H1 (cell line): ENCODE results near the gene CLEC2B.

Experiments used
- CBX5 ChIP-seq: fragments of 300-800, 300-1000 bp; sonication (generic); IDR thresholded peaks from 2 replicates; pipeline ENCODE4 v1.7.1; 2016; ENCODE audit warnings: antibody characterized with exemption, low read length, low read depth
- CEBPB ChIP-seq: IDR thresholded peaks from 2 replicates; pipeline ENCODE4 v1.6.1; 2012; ENCODE audit warnings: low read depth, low read length
- EZH2 ChIP-seq: fragments of 200-600 bp; sonication (generic); IDR thresholded peaks from 2 replicates; pipeline ENCODE4 v1.7.1; 2012; ENCODE audit warnings: low read depth, mild to moderate bottlenecking, moderate library complexity, low read length, inconsistent platforms; ENCODE audit not compliant: severe bottlenecking
- GABPA ChIP-seq: IDR thresholded peaks from 2 replicates; pipeline ENCODE4 v1.6.1; 2011; ENCODE audit warnings: mild to moderate bottlenecking, low read length, moderate library complexity, borderline replicate concordance; ENCODE audit not compliant: insufficient read depth
- NRF1 ChIP-seq: IDR thresholded peaks from 2 replicates; pipeline ENCODE4 v1.6.1; 2011; ENCODE audit warnings: mild to moderate bottlenecking, low read depth, low read length, improper control_type of control experiment
- POLR2A ChIP-seq, 2 experiments: IDR thresholded peaks; 1 replicate in 1 of 2; 2 replicates in 1 of 2; pipeline ENCODE4 v1.6.1; 2011; ENCODE audit warnings: low read depth in 2 of 2, low read length in 2 of 2, mild to moderate bottlenecking in 2 of 2; ENCODE audit errors: control extremely low read depth in 1 of 2
- POLR2AphosphoS5 ChIP-seq: IDR thresholded peaks from 2 replicates; pipeline ENCODE4 v1.6.1; 2011; ENCODE audit warnings: low read depth, low read length
- RAD21 ChIP-seq, 2 experiments: IDR thresholded peaks in 1 of 2; conservative IDR thresholded peaks in 1 of 2; 2 replicates each; pipeline ENCODE4 v1.6.1; 2011; ENCODE audit warnings: low read depth in 2 of 2, low read length in 2 of 2, improper control_type of control experiment in 1 of 2, inconsistent platforms in 1 of 2, mild to moderate bottlenecking in 1 of 2, moderate library complexity in 1 of 2
- SRF ChIP-seq: IDR thresholded peaks from 2 replicates; pipeline ENCODE4 v1.6.1; 2011; ENCODE audit warnings: mild to moderate bottlenecking, low read depth, low read length, moderate library complexity
- TAF1 ChIP-seq: IDR thresholded peaks from 2 replicates; pipeline ENCODE4 v1.6.1; 2011; ENCODE audit warnings: mild to moderate bottlenecking, low read depth, low read length
- TF ChIP-seq, protein P1 (sequence below), 3 experiments: IDR thresholded peaks; 1 replicate in 2 of 3; 2 replicates in 1 of 3; pipeline versions ENCODE4 v1.5.1 to v1.6.1; 2011; ENCODE audit warnings: low read length in 3 of 3, mild to moderate bottlenecking in 3 of 3, inconsistent platforms in 2 of 3, low read depth in 1 of 3, moderate library complexity in 1 of 3; ENCODE audit not compliant: insufficient read depth in 1 of 3; ENCODE audit errors: control extremely low read depth in 1 of 3

DNA sequence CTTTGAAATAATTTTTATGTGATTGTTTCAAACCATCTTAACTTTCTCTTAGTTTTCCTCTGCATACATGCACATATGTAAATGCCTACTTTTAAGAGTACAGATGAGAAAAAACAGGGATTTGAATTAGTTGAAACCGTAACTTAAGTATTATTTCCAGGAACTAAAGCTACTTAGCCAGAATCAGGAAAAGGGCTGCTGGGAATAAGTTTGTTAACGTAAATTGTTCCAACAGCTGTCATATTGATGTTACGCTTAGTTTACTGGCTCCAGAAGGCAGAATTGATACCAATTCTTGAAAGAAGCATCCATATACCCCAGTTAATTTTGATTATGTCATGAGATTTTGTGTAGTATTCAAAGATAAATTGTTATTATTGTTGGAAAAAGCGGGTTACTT is 59.8 kb downstream of the CLEC2B start:
- TF ChIP-seq NRF1, result no peak
- TF ChIP-seq POLR2AphosphoS5, result no peak
- TF ChIP-seq EZH2, result no peak
- TF ChIP-seq, protein P1, sequence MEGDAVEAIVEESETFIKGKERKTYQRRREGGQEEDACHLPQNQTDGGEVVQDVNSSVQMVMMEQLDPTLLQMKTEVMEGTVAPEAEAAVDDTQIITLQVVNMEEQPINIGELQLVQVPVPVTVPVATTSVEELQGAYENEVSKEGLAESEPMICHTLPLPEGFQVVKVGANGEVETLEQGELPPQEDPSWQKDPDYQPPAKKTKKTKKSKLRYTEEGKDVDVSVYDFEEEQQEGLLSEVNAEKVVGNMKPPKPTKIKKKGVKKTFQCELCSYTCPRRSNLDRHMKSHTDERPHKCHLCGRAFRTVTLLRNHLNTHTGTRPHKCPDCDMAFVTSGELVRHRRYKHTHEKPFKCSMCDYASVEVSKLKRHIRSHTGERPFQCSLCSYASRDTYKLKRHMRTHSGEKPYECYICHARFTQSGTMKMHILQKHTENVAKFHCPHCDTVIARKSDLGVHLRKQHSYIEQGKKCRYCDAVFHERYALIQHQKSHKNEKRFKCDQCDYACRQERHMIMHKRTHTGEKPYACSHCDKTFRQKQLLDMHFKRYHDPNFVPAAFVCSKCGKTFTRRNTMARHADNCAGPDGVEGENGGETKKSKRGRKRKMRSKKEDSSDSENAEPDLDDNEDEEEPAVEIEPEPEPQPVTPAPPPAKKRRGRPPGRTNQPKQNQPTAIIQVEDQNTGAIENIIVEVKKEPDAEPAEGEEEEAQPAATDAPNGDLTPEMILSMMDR (IDR thresholded peaks at IDR 0.05; ENCODE audit: control extremely low read depth in 1 of 3, insufficient read depth in 1 of 3, low read depth in 1 of 3, low read length in 3 of 3), result no peak
- no peak for TF ChIP-seq CEBPB
- no peak for TF ChIP-seq SRF
- TF ChIP-seq POLR2A (IDR thresholded peaks at IDR 0.05; ENCODE audit: control extremely low read depth in 1 of 2, low read depth in 2 of 2, low read length in 2 of 2), result no peak
- TF ChIP-seq CBX5, result no peak
- no peak for TF ChIP-seq GABPA
- TF ChIP-seq RAD21 (IDR thresholded peaks at IDR 0.05 in 1 of 2, conservative IDR thresholded peaks at IDR 0.05 in 1 of 2; ENCODE audit: low read depth in 2 of 2, low read length in 2 of 2), result no peak
- no peak for TF ChIP-seq TAF1
